NCI-H69 (cell line): ENCODE measurements around the gene SPOCK1.

Source experiments
- DNase-seq: peaks from one replicate; lab custom pipeline; 2025; lab: John Stamatoyannopoulos, UW

The SPOCK1 gene

GRCh38 chr5:137113161-137113560, 386.0 kb downstream of the SPOCK1 start:
- peak; percentile 67 for DNase-seq

- peak; percentile 83 for DNase-seq
Measured at GRCh38 chr5:137105351-137106035, 393.6 kb downstream of the SPOCK1 start.

GRCh38 chr5:137101544-137101943, 397.6 kb downstream of the SPOCK1 start:
- no peak for DNase-seq

- DNase-seq, result no peak
Measured at GRCh38 chr5:137099651-137100050, 399.5 kb downstream of the SPOCK1 start.

GRCh38 chr5:137098663-137099062, 400.5 kb downstream of the SPOCK1 start:
- no peak for DNase-seq

- no peak for DNase-seq
Measured at GRCh38 chr5:137098238-137098637, 400.9 kb downstream of the SPOCK1 start.

GRCh38 chr5:137097203-137097602, 401.9 kb downstream of the SPOCK1 start:
- DNase-seq, result no peak

- DNase-seq, result no peak
Measured at GRCh38 chr5:137096149-137097103, 402.7 kb downstream of the SPOCK1 start.

GRCh38 chr5:137095597-137095996, 403.5 kb downstream of the SPOCK1 start:
- peak; percentile 23 for DNase-seq

- DNase-seq, result no peak
Measured at GRCh38 chr5:137092831-137093230, 406.3 kb downstream of the SPOCK1 start.

GRCh38 chr5:137091472-137091871, 407.7 kb downstream of the SPOCK1 start:
- DNase-seq, result peak; percentile 96

GRCh38 chr5:137090721-137091120, 408.4 kb downstream of the SPOCK1 start:
- peak; percentile 95 for DNase-seq

- DNase-seq, result peak; percentile 67
Measured at GRCh38 chr5:137090151-137090550, 409.0 kb downstream of the SPOCK1 start.

GRCh38 chr5:137088175-137088574, 411.0 kb downstream of the SPOCK1 start:
- DNase-seq, result no peak

GRCh38 chr5:137086342-137086741, 412.8 kb downstream of the SPOCK1 start:
- peak; percentile 65 for DNase-seq

GRCh38 chr5:137085206-137085605, 413.9 kb downstream of the SPOCK1 start:
- DNase-seq, result no peak

- DNase-seq, result no peak
Measured at GRCh38 chr5:137084016-137084415, 415.1 kb downstream of the SPOCK1 start.

GRCh38 chr5:137082951-137083350, 416.2 kb downstream of the SPOCK1 start:
- DNase-seq, result no peak

- peak; percentile 97 for DNase-seq
Measured at GRCh38 chr5:137078171-137078665, 420.9 kb downstream of the SPOCK1 start.

- peak; percentile 95 for DNase-seq
Measured at GRCh38 chr5:137075163-137075970, 423.8 kb downstream of the SPOCK1 start.

GRCh38 chr5:137073189-137073588, 425.9 kb downstream of the SPOCK1 start:
- peak; percentile 58 for DNase-seq
